ENCODE results near the gene COX4I1.

COX4I1 gene

DNA sequence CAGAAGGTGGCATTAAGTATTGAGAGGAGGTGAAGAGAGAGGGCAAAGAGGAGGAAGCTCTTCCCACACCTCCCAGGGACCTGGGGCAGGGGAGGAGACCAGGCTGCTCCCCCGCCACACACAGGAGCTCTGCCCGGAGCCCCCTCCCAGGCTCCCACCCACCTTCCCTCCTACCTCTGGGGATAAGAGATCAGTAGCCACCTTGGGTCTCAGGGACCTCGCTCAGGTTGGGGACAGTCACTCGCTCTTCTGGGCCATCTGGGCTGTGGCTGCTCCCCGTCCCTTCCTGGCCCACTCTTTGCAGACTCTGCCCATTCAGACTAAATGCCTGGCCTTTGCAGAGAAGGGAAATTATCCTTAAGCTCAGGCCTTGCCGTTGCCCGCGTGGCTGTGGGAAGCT lies 33.7 kb upstream of the COX4I1 start:
- FAIRE-seq (no peak), DNase-seq (ENCODE audit: insufficient read length, low spot score) (no peak)
- no peak for TF ChIP-seq POLR2A (IDR thresholded peaks at IDR 0.05; ENCODE audit: low read depth, low read length)

DNA sequence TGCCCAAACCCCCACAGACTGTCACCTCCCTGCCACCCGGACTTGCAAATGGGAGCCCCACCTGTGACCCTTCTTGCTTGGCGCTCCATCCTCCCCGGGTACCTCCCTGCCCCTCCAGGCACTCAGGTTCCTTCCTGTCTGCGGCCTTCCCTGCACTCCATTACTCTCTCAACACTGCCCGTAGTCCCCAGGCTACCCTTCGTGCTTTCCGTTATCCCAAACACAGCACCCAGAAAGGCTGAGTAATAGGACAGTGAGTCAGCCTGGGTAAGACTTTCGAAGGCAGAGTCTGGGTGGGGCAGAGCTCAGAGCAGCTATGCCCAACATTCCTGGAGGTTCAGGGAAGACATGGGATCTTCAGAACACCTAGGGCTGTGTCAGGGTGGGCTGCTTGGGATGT lies 32.0 kb upstream of the COX4I1 start:
- DNase-seq (ENCODE audit: insufficient read length, low spot score) (no peak), FAIRE-seq (no peak)
- TF ChIP-seq SPI1 (IDR thresholded peaks at IDR 0.05; ENCODE audit: low read depth, low read length) (no peak), POU2F2 (IDR thresholded peaks at IDR 0.05; ENCODE audit: low read depth, low read length) (no peak), TAF1 (IDR thresholded peaks at IDR 0.05; ENCODE audit: low read depth, low read length) (no peak), PAX5 (IDR thresholded peaks at IDR 0.05; ENCODE audit: insufficient read depth, low read length, severe bottlenecking) (no peak), POLR2A (IDR thresholded peaks at IDR 0.05; ENCODE audit: low read depth, low read length) (no peak), POLR2AphosphoS5 (IDR thresholded peaks at IDR 0.05; ENCODE audit: low read depth, low read length) (no peak)

DNA sequence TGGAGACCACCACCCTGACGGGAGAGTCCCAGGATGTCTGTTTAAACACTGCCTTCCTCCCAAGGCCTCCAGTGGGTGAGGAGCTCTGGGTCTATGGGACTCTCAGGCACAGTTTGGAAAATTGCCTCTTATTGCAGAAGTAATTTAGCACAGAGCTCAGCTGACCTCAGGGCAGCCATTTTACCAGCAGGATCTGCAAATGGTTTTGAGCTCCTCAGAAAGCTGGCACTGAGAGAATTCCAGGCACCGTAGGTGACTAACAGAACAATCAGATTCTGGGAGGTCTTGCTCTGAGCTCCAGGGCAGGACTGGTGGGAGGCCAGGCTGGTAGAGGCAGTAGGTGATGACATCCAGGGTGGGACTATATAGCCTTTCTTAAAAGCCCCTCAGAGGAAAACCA lies 31.3 kb upstream of the COX4I1 start:
- no peak for TF ChIP-seq POU2F2 (IDR thresholded peaks at IDR 0.05; ENCODE audit: low read depth, low read length)
- TF ChIP-seq PAX5 (IDR thresholded peaks at IDR 0.05; ENCODE audit: insufficient read depth, low read length, severe bottlenecking) = no peak
- no peak for TF ChIP-seq POLR2A (IDR thresholded peaks at IDR 0.05; ENCODE audit: low read depth, low read length)
- TF ChIP-seq SPI1 (IDR thresholded peaks at IDR 0.05; ENCODE audit: low read depth, low read length) = no peak
- TF ChIP-seq POLR2AphosphoS5 (IDR thresholded peaks at IDR 0.05; ENCODE audit: low read depth, low read length) = no peak
- no peak for DNase-seq (ENCODE audit: insufficient read length, low spot score)
- FAIRE-seq = no peak

DNA sequence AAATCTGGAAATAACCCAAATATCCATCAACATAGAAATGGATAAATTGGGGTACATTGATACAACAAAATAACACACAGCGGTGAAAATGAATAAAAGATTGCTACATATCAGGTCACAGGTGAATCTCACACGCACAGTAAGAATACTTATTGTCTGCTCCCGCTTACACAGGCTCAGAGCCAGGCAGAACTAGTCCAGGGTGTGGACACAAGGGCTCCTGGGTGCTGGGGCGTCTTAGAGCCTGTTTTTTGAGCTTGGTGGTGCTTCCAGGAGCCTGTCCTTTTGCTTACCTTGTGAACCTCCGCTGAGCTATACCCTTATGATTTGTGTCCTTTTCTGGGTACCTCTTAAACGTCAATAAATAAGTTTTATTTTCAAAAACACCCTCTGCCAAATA lies 28.8 kb upstream of the COX4I1 start:
- FAIRE-seq = no peak
- no peak for TF ChIP-seq POU2F2 (IDR thresholded peaks at IDR 0.05; ENCODE audit: low read depth, low read length)
- no peak for TF ChIP-seq TAF1 (IDR thresholded peaks at IDR 0.05; ENCODE audit: low read depth, low read length)
- no peak for TF ChIP-seq PAX5 (IDR thresholded peaks at IDR 0.05; ENCODE audit: insufficient read depth, low read length, severe bottlenecking)
- no peak for TF ChIP-seq POLR2AphosphoS5 (IDR thresholded peaks at IDR 0.05; ENCODE audit: low read depth, low read length)
- no peak for TF ChIP-seq POLR2A (IDR thresholded peaks at IDR 0.05; ENCODE audit: low read depth, low read length)
- no peak for TF ChIP-seq SPI1 (IDR thresholded peaks at IDR 0.05; ENCODE audit: low read depth, low read length)
- DNase-seq (ENCODE audit: insufficient read length, low spot score) = no peak

DNA sequence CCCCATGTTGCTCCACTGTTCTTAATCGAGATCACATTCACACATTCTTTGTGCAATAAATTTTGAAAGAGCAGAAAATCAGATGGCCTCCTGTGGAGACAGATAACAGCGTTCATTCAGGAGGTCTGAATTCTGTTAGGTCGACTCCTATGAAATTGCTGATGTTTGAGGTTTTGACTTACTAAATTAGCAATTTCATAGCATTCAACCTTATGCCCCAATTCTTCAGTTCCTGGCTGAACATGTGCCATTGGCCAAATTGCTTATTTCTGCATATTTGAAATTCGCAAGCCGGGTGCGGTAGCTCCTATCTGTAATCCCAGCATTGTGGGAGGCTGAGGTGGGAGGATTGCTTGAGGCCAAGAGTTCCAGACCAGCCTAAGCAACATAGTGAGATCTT lies 26.5 kb upstream of the COX4I1 start:
- no peak for TF ChIP-seq POLR2A (IDR thresholded peaks at IDR 0.05; ENCODE audit: low read depth, low read length)
- TF ChIP-seq PAX5 (IDR thresholded peaks at IDR 0.05; ENCODE audit: insufficient read depth, low read length, severe bottlenecking) = no peak
- no peak for TF ChIP-seq TAF1 (IDR thresholded peaks at IDR 0.05; ENCODE audit: low read depth, low read length)
- no peak for TF ChIP-seq SPI1 (IDR thresholded peaks at IDR 0.05; ENCODE audit: low read depth, low read length)
- no peak for TF ChIP-seq POU2F2 (IDR thresholded peaks at IDR 0.05; ENCODE audit: low read depth, low read length)
- TF ChIP-seq POLR2AphosphoS5 (IDR thresholded peaks at IDR 0.05; ENCODE audit: low read depth, low read length) = no peak
- no peak for FAIRE-seq
- no peak for DNase-seq (ENCODE audit: insufficient read length, low spot score)

DNA sequence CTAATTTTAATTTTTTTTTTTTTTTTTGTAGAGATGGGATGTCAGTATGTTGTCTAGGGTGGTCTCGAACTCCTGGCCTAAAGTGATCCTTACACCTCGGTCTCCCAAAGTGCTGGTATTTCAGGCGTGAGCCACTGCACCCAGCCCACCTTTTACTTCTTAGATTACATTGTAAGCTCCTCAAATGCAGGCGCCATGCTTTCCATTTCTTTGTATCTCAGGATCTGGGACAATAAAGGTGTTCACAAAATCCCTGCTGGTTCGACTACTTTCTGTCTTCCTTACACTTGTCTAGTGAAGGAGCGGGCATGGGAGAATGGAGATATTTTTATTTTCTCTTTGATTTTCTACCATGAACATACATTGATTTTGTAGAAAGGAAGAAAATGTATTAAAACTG lies 25.4 kb upstream of the COX4I1 start:
- TF ChIP-seq POU2F2 (IDR thresholded peaks at IDR 0.05; ENCODE audit: low read depth, low read length) = no peak
- TF ChIP-seq POLR2AphosphoS5 (IDR thresholded peaks at IDR 0.05; ENCODE audit: low read depth, low read length) = no peak
- TF ChIP-seq SPI1 (IDR thresholded peaks at IDR 0.05; ENCODE audit: low read depth, low read length) = no peak
- no peak for TF ChIP-seq POLR2A (IDR thresholded peaks at IDR 0.05; ENCODE audit: low read depth, low read length)
- TF ChIP-seq PAX5 (IDR thresholded peaks at IDR 0.05; ENCODE audit: insufficient read depth, low read length, severe bottlenecking) = no peak
- TF ChIP-seq TAF1 (IDR thresholded peaks at IDR 0.05; ENCODE audit: low read depth, low read length) = no peak
- FAIRE-seq = no peak
- no peak for DNase-seq (ENCODE audit: insufficient read length, low spot score)

DNA sequence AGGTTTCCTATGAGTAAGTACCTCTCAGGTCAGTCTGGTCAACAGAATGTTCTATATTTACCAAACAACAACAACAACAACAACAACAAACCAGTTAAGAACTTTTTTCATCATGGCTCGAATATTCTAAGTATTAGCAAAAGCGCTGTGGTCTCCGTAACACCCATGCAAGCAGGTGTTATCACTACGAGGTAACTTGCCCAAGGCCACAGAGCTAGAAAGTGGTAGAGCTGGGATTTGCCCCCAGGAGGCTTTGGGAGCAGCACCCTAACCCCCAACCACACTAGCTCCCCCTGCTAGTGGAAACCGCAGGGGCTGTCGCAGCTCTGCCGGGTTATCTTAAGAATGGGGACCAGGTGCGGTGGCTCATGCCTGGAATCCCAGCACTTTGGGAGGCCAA lies 24.7 kb upstream of the COX4I1 start:
- no peak for FAIRE-seq
- no peak for DNase-seq (ENCODE audit: insufficient read length, low spot score)
- no peak for TF ChIP-seq POLR2A (IDR thresholded peaks at IDR 0.05; ENCODE audit: low read depth, low read length)
- no peak for TF ChIP-seq TAF1 (IDR thresholded peaks at IDR 0.05; ENCODE audit: low read depth, low read length)
- no peak for TF ChIP-seq SPI1 (IDR thresholded peaks at IDR 0.05; ENCODE audit: low read depth, low read length)
- TF ChIP-seq POLR2AphosphoS5 (IDR thresholded peaks at IDR 0.05; ENCODE audit: low read depth, low read length) = no peak
- no peak for TF ChIP-seq POU2F2 (IDR thresholded peaks at IDR 0.05; ENCODE audit: low read depth, low read length)
- no peak for TF ChIP-seq PAX5 (IDR thresholded peaks at IDR 0.05; ENCODE audit: insufficient read depth, low read length, severe bottlenecking)

DNA sequence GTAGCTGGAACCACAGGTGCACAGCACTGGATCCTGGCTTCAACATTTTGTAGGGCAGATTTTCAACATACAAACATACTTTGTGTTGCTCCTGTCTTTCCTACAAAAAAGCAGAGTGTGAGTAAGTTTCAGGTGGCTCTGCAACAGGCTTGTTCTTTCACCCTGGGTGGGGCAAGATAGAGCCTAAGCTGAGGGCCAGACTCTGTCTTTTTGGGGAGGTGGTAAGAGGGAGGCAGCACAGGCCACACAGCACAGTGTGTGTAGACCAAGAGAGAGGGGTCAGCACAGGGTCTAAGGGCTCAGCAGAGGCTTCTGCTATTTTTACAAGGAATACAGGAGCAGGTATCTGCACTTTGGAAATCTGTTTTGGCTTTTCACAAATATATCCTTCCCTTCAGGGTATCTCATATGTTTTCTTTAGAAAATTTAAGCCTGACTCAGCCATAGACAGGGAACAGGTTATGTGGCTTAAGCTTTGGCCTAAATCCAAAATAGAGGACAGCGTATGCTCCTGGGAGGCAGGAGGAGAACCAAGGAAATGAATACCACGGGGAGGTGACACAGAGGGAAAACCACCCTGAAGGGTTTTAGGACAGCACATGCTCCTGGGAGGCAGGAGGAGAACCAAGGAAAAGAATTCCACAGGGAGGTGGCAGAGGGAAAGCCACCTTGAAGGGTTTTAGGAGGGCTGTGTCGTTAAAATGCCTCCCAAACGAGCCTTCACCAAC lies 21.7 kb upstream of the COX4I1 start:
- FAIRE-seq (no peak), DNase-seq (ENCODE audit: insufficient read length, low spot score) (no peak)
- TF ChIP-seq PAX5 (IDR thresholded peaks at IDR 0.05; ENCODE audit: insufficient read depth, low read length, severe bottlenecking) = no peak
- TF ChIP-seq SPI1 (IDR thresholded peaks at IDR 0.05; ENCODE audit: low read depth, low read length) = no peak
- TF ChIP-seq POLR2A (IDR thresholded peaks at IDR 0.05; ENCODE audit: low read depth, low read length) = no peak
- no peak for TF ChIP-seq TAF1 (IDR thresholded peaks at IDR 0.05; ENCODE audit: low read depth, low read length)
- TF ChIP-seq POLR2AphosphoS5 (IDR thresholded peaks at IDR 0.05; ENCODE audit: low read depth, low read length) = no peak
- no peak for TF ChIP-seq POU2F2 (IDR thresholded peaks at IDR 0.05; ENCODE audit: low read depth, low read length)

DNA sequence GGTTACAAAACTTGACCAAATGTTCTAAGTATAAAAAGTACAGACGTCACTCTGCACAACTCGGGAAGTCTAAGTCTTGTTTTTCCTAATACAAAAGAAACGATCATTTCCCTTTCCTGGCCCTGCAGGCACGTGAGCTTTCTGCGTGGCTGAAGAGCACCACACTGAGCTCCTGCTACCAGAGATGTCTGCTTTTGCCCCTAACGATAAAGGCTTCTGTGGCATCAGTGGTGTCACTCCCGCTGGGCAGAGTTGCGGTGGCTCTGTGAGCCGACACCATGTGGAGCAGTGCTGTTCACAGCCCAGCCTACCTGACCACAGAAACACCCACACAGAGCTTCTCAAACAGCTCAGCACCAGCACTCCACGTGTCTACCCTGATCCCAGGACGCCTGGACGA lies 20.6 kb upstream of the COX4I1 start:
- DNase-seq (ENCODE audit: insufficient read length, low spot score) (no peak), FAIRE-seq (no peak)
- TF ChIP-seq POLR2AphosphoS5 (IDR thresholded peaks at IDR 0.05; ENCODE audit: low read depth, low read length) (no peak), POLR2A (IDR thresholded peaks at IDR 0.05; ENCODE audit: low read depth, low read length) (no peak), SPI1 (IDR thresholded peaks at IDR 0.05; ENCODE audit: low read depth, low read length) (no peak), TAF1 (IDR thresholded peaks at IDR 0.05; ENCODE audit: low read depth, low read length) (no peak), POU2F2 (IDR thresholded peaks at IDR 0.05; ENCODE audit: low read depth, low read length) (no peak), PAX5 (IDR thresholded peaks at IDR 0.05; ENCODE audit: insufficient read depth, low read length, severe bottlenecking) (no peak)

DNA sequence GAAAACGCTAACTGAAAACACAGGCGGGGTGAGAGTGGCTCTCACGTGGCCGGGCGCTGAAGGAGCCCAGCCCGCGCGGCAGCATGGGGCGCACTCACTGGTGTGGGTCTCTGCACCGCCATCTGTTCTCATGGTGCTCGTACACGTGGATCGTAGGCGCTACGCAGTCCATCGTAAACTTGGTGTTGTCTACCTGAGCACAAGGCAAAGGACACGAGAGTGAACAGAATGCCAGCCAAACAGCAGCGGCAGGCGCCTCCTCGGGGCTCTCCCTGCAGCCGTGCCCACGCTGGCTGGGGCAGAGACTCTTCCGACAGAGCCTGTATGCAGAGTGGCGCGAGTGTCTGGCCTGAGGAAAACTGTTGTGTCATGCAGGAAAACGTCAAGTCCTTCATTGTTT lies 19.2 kb upstream of the COX4I1 start:
- FAIRE-seq = no peak

More for the DNA sequence above, 19.2 kb upstream of the COX4I1 start:
- TF ChIP-seq POLR2A (IDR thresholded peaks at IDR 0.05; ENCODE audit: low read depth, low read length) = no peak
- TF ChIP-seq POLR2AphosphoS5 (IDR thresholded peaks at IDR 0.05; ENCODE audit: low read depth, low read length) = no peak
- TF ChIP-seq PAX5 (IDR thresholded peaks at IDR 0.05; ENCODE audit: insufficient read depth, low read length, severe bottlenecking) = no peak
- no peak for TF ChIP-seq POU2F2 (IDR thresholded peaks at IDR 0.05; ENCODE audit: low read depth, low read length)
- no peak for TF ChIP-seq TAF1 (IDR thresholded peaks at IDR 0.05; ENCODE audit: low read depth, low read length)
- no peak for TF ChIP-seq SPI1 (IDR thresholded peaks at IDR 0.05; ENCODE audit: low read depth, low read length)
- DNase-seq (ENCODE audit: insufficient read length, low spot score) = no peak
